GM12878 (cell line): ENCODE data around the gene STARD8. TPM values are rescaled to one million over a fixed set of nuclear protein-coding genes. Genes with fewer than 3 reads are reported as not detected.

Source experiments
- ATAC-seq: fragments of 200-7000 bp; cut with Tn5 transposase; 3 replicates; pipeline ENCODE4 v1.9.1; 2020; ENCODE audit warnings: mild to moderate bottlenecking, moderate library complexity
- BruUV-seq: library from RNA; stranded (reverse); fragments of 400-500 nt; replicated peaks from 2 replicates; lab custom pipeline; 2021; lab: Mats Ljungman, UMichigan
- CTCF ChIA-PET: fragments of 300-600 bp; sonication (Branson Sonifier 250); formaldehyde crosslinking; extraction: SDS; loops from one replicate; lab custom pipeline; 2021; ENCODE audit warnings: inconsistent platforms; lab: Yijun Ruan, JAX
- POLR2A ChIA-PET: fragments of 350-600 bp; formaldehyde crosslinking; extraction: SDS; loops from one replicate; lab custom pipeline; 2021; ENCODE audit warnings: inconsistent platforms; lab: Charles Lee
- RAD21 ChIA-PET: fragments of 300-600 bp; sonication (Branson Sonifier 250); formaldehyde crosslinking; loops from one replicate; lab custom pipeline; 2023; ENCODE audit warnings: antibody characterized with exemption; ENCODE audit not compliant: unreplicated experiment; lab: Charles Lee
- SMC1A ChIA-PET: fragments of 300-600 bp; sonication (Branson Sonifier 250); formaldehyde crosslinking; loops from one replicate; lab custom pipeline; 2023; ENCODE audit not compliant: unreplicated experiment, uncharacterized antibody; lab: Charles Lee
- DNase-seq: peaks from one replicate; pipeline ENCODE4 v3.0.0-alpha.2; 2011; ENCODE audit warnings: low read depth, low spot score
- FAIRE-seq: peaks from 3 replicates; lab custom pipeline; 2011; peaks lifted over from hg19 to GRCh38; lab: Jason Lieb, UNC
- H2AFZ ChIP-seq: 2 replicates; pipeline ENCODE4 v1.6.0; 2011; ENCODE audit warnings: low read depth, low read length, control low read depth; ENCODE audit not compliant: control insufficient read depth
- H3K27ac ChIP-seq: 2 replicates; pipeline ENCODE4 v1.5.1; 2011; ENCODE audit warnings: control low read depth; ENCODE audit not compliant: control insufficient read depth, insufficient read depth
- H3K27me3 ChIP-seq, 2 experiments: replicated peaks in 1 of 2; 2 replicates each; pipeline versions ENCODE4 v1.6.0 to v1.6.1; 2011; ENCODE audit warnings: low read length in 1 of 2; ENCODE audit not compliant: control insufficient read depth in 2 of 2, insufficient read depth in 2 of 2
- H3K36me3 ChIP-seq, 2 experiments: 2 replicates each; pipeline ENCODE4 v1.5.1; 2011; ENCODE audit warnings: low read length in 1 of 2; ENCODE audit not compliant: control insufficient read depth in 2 of 2, insufficient read depth in 2 of 2
- H3K4me1 ChIP-seq: 2 replicates; pipeline ENCODE4 v1.6.1; 2011; ENCODE audit warnings: mild to moderate bottlenecking, low read length, moderate library complexity, mixed read lengths; ENCODE audit not compliant: control insufficient read depth, insufficient read depth
- H3K4me2 ChIP-seq: 2 replicates; pipeline ENCODE4 v1.6.0; 2011; ENCODE audit warnings: control low read depth; ENCODE audit not compliant: control insufficient read depth, insufficient read depth
- H3K4me3 ChIP-seq: fragments of 200-600 bp; sonication (generic); 2 replicates; pipeline ENCODE4 v1.5.1; 2016
- H3K79me2 ChIP-seq: 2 replicates; pipeline ENCODE4 v1.6.0; 2011; ENCODE audit warnings: low read length; ENCODE audit not compliant: control insufficient read depth, insufficient read depth
- H3K9ac ChIP-seq: 2 replicates; pipeline ENCODE4 v1.8.0; 2011; ENCODE audit warnings: low read length, control low read depth, mixed read lengths; ENCODE audit not compliant: control insufficient read depth, insufficient read depth
- H3K9me3 ChIP-seq: replicated peaks from 3 replicates; pipeline ENCODE4 v1.5.1; 2011; ENCODE audit warnings: mild to moderate bottlenecking, low read length; ENCODE audit not compliant: control insufficient read depth, insufficient read depth
- H4K20me1 ChIP-seq: 2 replicates; pipeline ENCODE4 v1.6.0; 2011; ENCODE audit not compliant: control insufficient read depth, insufficient read depth
- BCL3 ChIP-seq: IDR thresholded peaks from 2 replicates; pipeline ENCODE4 v1.6.1; 2011; ENCODE audit warnings: borderline replicate concordance, low read depth, mild to moderate bottlenecking, moderate library complexity, low read length; ENCODE audit not compliant: insufficient read depth, poor library complexity, severe bottlenecking
- BHLHE40 ChIP-seq, 2 experiments: fragments of 450-650 bp in 1 of 2; IDR thresholded peaks; 2 replicates each; pipeline ENCODE4 v1.6.1; 2011 to 2017; ENCODE audit warnings: low read depth in 2 of 2, borderline replicate concordance in 1 of 2, improper control_type of control experiment in 1 of 2, low read length in 1 of 2, mild to moderate bottlenecking in 1 of 2
- BMI1 ChIP-seq: fragments of 450-650 bp; IDR thresholded peaks from 2 replicates; pipeline ENCODE4 v1.6.1; 2016; ENCODE audit warnings: mild to moderate bottlenecking, moderate library complexity, borderline replicate concordance
- CBX3 ChIP-seq: fragments of 200-600 bp; sonication (generic); IDR thresholded peaks from 2 replicates; pipeline ENCODE4 v1.6.1; 2016; ENCODE audit warnings: low read depth, borderline replicate concordance
- CBX5 ChIP-seq: sonication (generic); IDR thresholded peaks from 2 replicates; pipeline ENCODE4 v1.6.1; 2016; ENCODE audit warnings: low read depth, moderate library complexity, mild to moderate bottlenecking, inconsistent platforms
- CHD1 ChIP-seq: IDR thresholded peaks from 2 replicates; pipeline ENCODE4 v1.6.1; 2012; ENCODE audit warnings: low read depth, low read length, improper control_type of control experiment
- CREB1 ChIP-seq: IDR thresholded peaks from 2 replicates; pipeline ENCODE4 v1.6.1; 2012; ENCODE audit warnings: low read depth, mild to moderate bottlenecking, inconsistent platforms
- E4F1 ChIP-seq: fragments of 450-650 bp; IDR thresholded peaks from 2 replicates; pipeline ENCODE4 v1.6.1; 2018; ENCODE audit warnings: borderline replicate concordance, mild to moderate bottlenecking; ENCODE audit not compliant: partially characterized antibody
- FOS ChIP-seq: IDR thresholded peaks from 3 replicates; pipeline ENCODE4 v1.6.1; 2011; ENCODE audit warnings: borderline replicate concordance; ENCODE audit not compliant: insufficient read length; ENCODE audit errors: extremely low read depth
- KLF5 ChIP-seq: fragments of 450-650 bp; IDR thresholded peaks from 2 replicates; pipeline ENCODE4 v1.6.1; 2014; ENCODE audit warnings: mild to moderate bottlenecking; ENCODE audit not compliant: partially characterized antibody
- MLLT1 ChIP-seq: fragments of 450-650 bp; IDR thresholded peaks from 2 replicates; pipeline ENCODE4 v1.6.1; 2016; ENCODE audit warnings: mild to moderate bottlenecking
- NRF1 ChIP-seq: conservative IDR thresholded peaks from 2 replicates; pipeline ENCODE4 v1.6.1; 2011; ENCODE audit warnings: mild to moderate bottlenecking, low read depth, low read length, improper control_type of control experiment
- POU2F2 ChIP-seq: IDR thresholded peaks from 3 replicates; pipeline ENCODE4 v1.6.1; 2011; ENCODE audit warnings: low read depth, mild to moderate bottlenecking, low read length, borderline replicate concordance
- SREBF2 ChIP-seq: IDR thresholded peaks from 2 replicates; pipeline ENCODE4 v1.6.1; 2012; ENCODE audit warnings: mild to moderate bottlenecking, low read length
- STAT3 ChIP-seq: IDR thresholded peaks from 2 replicates; pipeline ENCODE4 v1.6.1; 2011; ENCODE audit warnings: low read depth, low read length, improper control_type of control experiment
- WGBS: methylation state at CpG from one replicate; pipeline ENCODE4 v1.1.6; 2016; ENCODE audit warnings: low lambda C conversion rate; ENCODE audit not compliant: insufficient replicate concordance, insufficient coverage; ENCODE audit errors: missing lambda C conversion rate; 5-methylcytosine and 5-hydroxymethylcytosine counted together
- in situ Hi-C: fragments of 300-500 bp; cut with MboI; formaldehyde crosslinking; loops from 9 replicates; pipeline ENCODE4 v1.14.3; 2018; ENCODE audit warnings: mixed read lengths
- intact Hi-C: fragments of 100-400 bp; cut with micrococcal nuclease; formaldehyde crosslinking; loops from one replicate; pipeline ENCODE4 v1.14.2; 2022; ENCODE audit not compliant: unreplicated experiment
- polyA plus RNA-seq, 11 experiments: library from polyadenylated mRNA; depleted of rRNA in 4 of 11; unstranded in 6 of 11; stranded (reverse) in 5 of 11; fragments of >200 nt; fragmentation: Nextera tagmentation in 4 of 11; fragmentation: Illumina TruSeq in 1 of 11; extraction: Ambion mirVana in 4 of 11; extraction: Trizol in 1 of 11; gene quantifications; 1 replicate in 1 of 11; 2 replicates in 10 of 11; pipeline versions ENCODE4 v1.2.1 to v1.2.3, GENCODE V29; 2011 to 2016; ENCODE audit warnings: inconsistent platforms in 2 of 11, missing spikeins in 2 of 11, low read depth in 1 of 11
- total RNA-seq, 4 experiments: library from RNA; depleted of rRNA in 3 of 4; stranded (reverse); fragments of >200 nt in 3 of 4; fragmentation: Illumina TruSeq in 1 of 4; extraction: Trizol in 1 of 4; gene quantifications; 2 replicates each; pipeline versions ENCODE4 v1.2.1 to v1.2.3, GENCODE V29; 2013 to 2021

STARD8 gene
- total and polyA plus RNA-seq, 10 of the 15 experiments (the other 5 are each of a cell fraction or from before 2014, with no cell fraction given): 0.03 to 0.14 (median 0.07) TPM; not detected in 6

GRCh38 chrX:68698942-68699341 is 51.5 kb downstream of the STARD8 start:
- intact Hi-C loops: no loop called here

More at GRCh38 chrX:68698942-68699341, 51.5 kb downstream of the STARD8 start:
- in situ Hi-C loops: no loop called here
- Histone ChIP-seq H3K36me3 (no peaks in the 10 kb centered on the region), H2AFZ (no peak overlapping the region), H3K27me3 (no peaks in the 10 kb centered on the region), H4K20me1 (no peaks in the 10 kb centered on the region), H3K9ac (no peak overlapping the region), H3K27ac (no peak overlapping the region), H3K4me3 (no peak overlapping the region), H3K4me2 (no peak overlapping the region), H3K79me2 (no peaks in the 10 kb centered on the region), H3K4me1 (no peaks in the 10 kb centered on the region), H3K9me3 (no peaks in the 10 kb centered on the region)
- no peak for FAIRE-seq
- no peak for DNase-seq
- no TSS peak for BruUV-seq
- ChIA-PET SMC1A (no interaction called here), CTCF (no interaction called here), POLR2A (no interaction called here), RAD21 (no interaction called here)
- ATAC-seq: no peak
- TF ChIP-seq CREB1 (no peak), MLLT1 (no peak), BMI1 (no peak), CBX3 (no peak), STAT3 (no peak), POU2F2 (no peak), SREBF2 (no peak), NRF1 (no peak), CHD1 (no peak), BHLHE40 (IDR thresholded peaks at IDR 0.05; ENCODE audit: borderline replicate concordance in 1 of 2, low read depth in 2 of 2, low read length in 1 of 2) (no peak), E4F1 (no peak), KLF5 (no peak), BCL3 (no peak), FOS (no peak), CBX5 (no peak)
- 32% methylated on average over 2 of the region's 2 CpGs for WGBS
